ENCODE measurements around the gene UNC13D. TPM values are rescaled to one million over a fixed set of nuclear protein-coding genes. Genes with fewer than 3 reads are reported as not detected.
A peak's percentile ranks its signal among the peaks of the same experiment; 100 is the strongest.

UNC13D gene
- total and polyA plus RNA-seq, 4 donors = 56.6 to 110 (median 73.2) TPM

DNA sequence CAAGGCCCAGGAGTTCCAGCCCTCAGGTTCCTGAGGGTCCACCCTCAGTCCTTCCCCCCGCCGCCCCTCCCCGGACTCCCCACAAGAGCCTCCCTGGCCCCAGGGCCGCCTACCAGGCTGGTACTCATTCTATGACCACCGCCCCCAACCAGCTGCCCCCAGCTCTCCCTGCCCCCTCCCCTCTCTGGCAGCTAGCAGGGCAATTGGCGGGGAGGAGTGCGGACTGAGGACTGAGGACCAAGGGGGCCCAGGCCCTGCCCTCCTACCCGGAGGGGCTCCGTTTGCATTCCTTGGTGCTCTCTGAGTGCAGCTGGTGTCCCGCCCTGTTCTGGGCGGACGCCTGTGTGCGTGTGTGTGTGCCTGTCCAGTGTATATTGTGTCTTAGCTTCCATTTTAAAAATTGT lies 19.1 kb downstream of the UNC13D start:
- WGBS, 2 donors = 90 to 93% methylated on average over 13 of the region's 13 CpGs
- H3K4me1 ChIP-seq (ENCODE audit: control insufficient read depth in 5 of 5, insufficient read depth in 5 of 5, low read length in 5 of 5) = peaks cover 0 to 18% (median 2%) of the 10 kb centered on the region in 5 donors
- TF ChIP-seq, protein P1, sequence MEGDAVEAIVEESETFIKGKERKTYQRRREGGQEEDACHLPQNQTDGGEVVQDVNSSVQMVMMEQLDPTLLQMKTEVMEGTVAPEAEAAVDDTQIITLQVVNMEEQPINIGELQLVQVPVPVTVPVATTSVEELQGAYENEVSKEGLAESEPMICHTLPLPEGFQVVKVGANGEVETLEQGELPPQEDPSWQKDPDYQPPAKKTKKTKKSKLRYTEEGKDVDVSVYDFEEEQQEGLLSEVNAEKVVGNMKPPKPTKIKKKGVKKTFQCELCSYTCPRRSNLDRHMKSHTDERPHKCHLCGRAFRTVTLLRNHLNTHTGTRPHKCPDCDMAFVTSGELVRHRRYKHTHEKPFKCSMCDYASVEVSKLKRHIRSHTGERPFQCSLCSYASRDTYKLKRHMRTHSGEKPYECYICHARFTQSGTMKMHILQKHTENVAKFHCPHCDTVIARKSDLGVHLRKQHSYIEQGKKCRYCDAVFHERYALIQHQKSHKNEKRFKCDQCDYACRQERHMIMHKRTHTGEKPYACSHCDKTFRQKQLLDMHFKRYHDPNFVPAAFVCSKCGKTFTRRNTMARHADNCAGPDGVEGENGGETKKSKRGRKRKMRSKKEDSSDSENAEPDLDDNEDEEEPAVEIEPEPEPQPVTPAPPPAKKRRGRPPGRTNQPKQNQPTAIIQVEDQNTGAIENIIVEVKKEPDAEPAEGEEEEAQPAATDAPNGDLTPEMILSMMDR (IDR thresholded peaks at IDR 0.05; ENCODE audit: control extremely low read depth, extremely low read depth) = no peak
- ATAC-seq (ENCODE audit: insufficient read depth, low FRiP score) (no peak), DNase-seq (peak in 2 of 3 donors; percentile 32 to 54)
- no peak overlapping the region for H3K27ac ChIP-seq (ENCODE audit: low read depth in 1 of 2, low read length in 1 of 2)
- H3K36me3 ChIP-seq (ENCODE audit: control insufficient read depth in 4 of 4, insufficient read depth in 4 of 4, low read length in 4 of 4) = peaks cover 0 to 65% (median 18%) of the 10 kb centered on the region in 4 donors
- no peaks in the 10 kb centered on the region for H3K9me3 ChIP-seq (ENCODE audit: control insufficient read depth in 4 of 4, insufficient read depth in 3 of 4, low read length in 3 of 4)
- no peaks in the 10 kb centered on the region for H3K27me3 ChIP-seq (ENCODE audit: control insufficient read depth in 3 of 3, insufficient read depth in 3 of 3, low read length in 2 of 3)
- H3K4me3 ChIP-seq = no peak overlapping the region
- H3K9ac ChIP-seq (ENCODE audit: insufficient read depth in 1 of 2, low read length in 2 of 2) = no peak overlapping the region

DNA sequence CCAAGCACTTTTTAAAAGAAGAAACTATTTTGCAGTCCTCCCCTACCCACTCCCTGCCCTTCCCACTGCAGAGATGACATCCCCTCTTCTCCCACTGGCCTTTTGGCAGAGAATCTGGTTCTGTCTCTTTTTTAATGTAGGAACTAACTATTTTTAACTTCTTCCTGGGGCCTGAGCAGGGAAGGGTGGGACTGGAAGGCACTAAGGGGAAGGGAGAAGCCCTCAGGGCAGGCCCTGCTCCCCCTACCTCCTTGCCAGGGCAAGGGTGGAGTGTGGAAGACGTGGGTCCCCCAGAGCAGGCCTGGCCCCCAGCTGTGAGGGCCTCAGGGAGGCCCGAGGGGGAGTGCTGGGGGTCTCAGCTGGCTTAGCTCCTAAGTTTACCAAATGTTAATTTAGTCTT lies 19.5 kb downstream of the UNC13D start:
- DNase-seq = peak in 2 of 3 donors; percentile 25 to 52
- H3K27ac ChIP-seq (ENCODE audit: low read depth in 1 of 2, low read length in 1 of 2) = no peak overlapping the region

DNA sequence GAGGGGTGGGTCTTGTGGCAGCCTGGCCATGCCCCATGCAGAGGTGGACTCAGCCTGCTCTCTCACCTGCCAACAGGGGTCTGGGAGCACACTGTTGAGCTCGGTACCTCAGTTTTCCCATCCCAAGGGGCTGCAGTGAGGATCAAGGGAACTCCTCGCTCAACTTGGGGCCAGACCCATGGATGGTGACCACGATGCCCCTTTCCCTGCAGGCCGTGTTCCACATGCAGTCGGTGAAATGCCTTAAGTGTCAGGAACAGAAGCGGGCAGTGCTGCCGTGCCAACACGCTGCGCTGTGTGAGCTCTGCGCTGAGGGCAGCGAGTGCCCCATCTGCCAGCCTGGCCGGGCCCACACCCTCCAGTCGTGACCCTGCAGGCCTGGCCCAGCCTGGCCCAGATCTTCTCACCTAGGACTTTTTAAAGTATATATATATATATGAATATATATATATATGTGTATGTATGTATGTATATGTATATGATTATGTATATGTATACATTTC lies 20.1 kb downstream of the UNC13D start:
- WGBS, 2 donors = 93 to 94% methylated on average over 13 of the region's 13 CpGs
- TF ChIP-seq, protein P1 (IDR thresholded peaks at IDR 0.05; ENCODE audit: control extremely low read depth, extremely low read depth) = no peak
- Histone ChIP-seq H3K27me3 (ENCODE audit: control insufficient read depth in 3 of 3, insufficient read depth in 3 of 3, low read length in 2 of 3) (no peaks in the 10 kb centered on the region), H3K9me3 (ENCODE audit: control insufficient read depth in 4 of 4, insufficient read depth in 3 of 4, low read length in 3 of 4) (no peaks in the 10 kb centered on the region), H3K4me3 (no peak overlapping the region), H3K27ac (ENCODE audit: low read depth in 1 of 2, low read length in 1 of 2) (no peak overlapping the region), H3K9ac (ENCODE audit: insufficient read depth in 1 of 2, low read length in 2 of 2) (no peak overlapping the region), H3K36me3 (ENCODE audit: control insufficient read depth in 4 of 4, insufficient read depth in 4 of 4, low read length in 4 of 4) (peaks cover under 1 to 72% (median 26%) of the 10 kb centered on the region in 4 donors), H3K4me1 (ENCODE audit: control insufficient read depth in 5 of 5, insufficient read depth in 5 of 5, low read length in 5 of 5) (peaks cover 0 to 18% (median 2%) of the 10 kb centered on the region in 5 donors)
- DNase-seq (no peak), ATAC-seq (ENCODE audit: insufficient read depth, low FRiP score) (no peak)

More for the DNA sequence above, 19.5 kb downstream of the UNC13D start:
- Histone ChIP-seq H3K36me3 (ENCODE audit: control insufficient read depth in 4 of 4, insufficient read depth in 4 of 4, low read length in 4 of 4) (peaks cover 0 to 67% (median 21%) of the 10 kb centered on the region in 4 donors), H3K27me3 (ENCODE audit: control insufficient read depth in 3 of 3, insufficient read depth in 3 of 3, low read length in 2 of 3) (no peaks in the 10 kb centered on the region), H3K4me1 (ENCODE audit: control insufficient read depth in 5 of 5, insufficient read depth in 5 of 5, low read length in 5 of 5) (peaks cover 0 to 18% (median 2%) of the 10 kb centered on the region in 5 donors), H3K9me3 (ENCODE audit: control insufficient read depth in 4 of 4, insufficient read depth in 3 of 4, low read length in 3 of 4) (no peaks in the 10 kb centered on the region), H3K9ac (ENCODE audit: insufficient read depth in 1 of 2, low read length in 2 of 2) (no peak overlapping the region), H3K4me3 (no peak overlapping the region)
- WGBS, 2 donors = 58 to 69% methylated on average over 2 of the region's 2 CpGs
- ATAC-seq (ENCODE audit: insufficient read depth, low FRiP score) = no peak
- TF ChIP-seq, protein P1 (IDR thresholded peaks at IDR 0.05; ENCODE audit: control extremely low read depth, extremely low read depth) = no peak
